GM13977 (cell line): Measurements from ENCODE around the gene NTM.

Source experiments
- DNase-seq: peaks from one replicate; pipeline ENCODE4 v3.0.0; 2012; ENCODE audit warnings: low spot score
- in situ Hi-C: fragments of 300-500 bp; cut with MboI; formaldehyde crosslinking; loops from one replicate; pipeline ENCODE4 v1.12.0; 2022; ENCODE audit warnings: low sequenced_read_pairs, low pct_unique_long_range_greater_than_20kb, mixed read lengths, inconsistent platforms; ENCODE audit not compliant: unreplicated experiment
- TF ChIP-seq, protein P1 (sequence below): IDR thresholded peaks from 2 replicates; pipeline ENCODE4 v1.5.1; 2012; ENCODE audit warnings: mild to moderate bottlenecking, control low read depth; ENCODE audit not compliant: insufficient read depth; ENCODE audit errors: extremely low read depth, missing control alignments

Gene NTM

DNA sequence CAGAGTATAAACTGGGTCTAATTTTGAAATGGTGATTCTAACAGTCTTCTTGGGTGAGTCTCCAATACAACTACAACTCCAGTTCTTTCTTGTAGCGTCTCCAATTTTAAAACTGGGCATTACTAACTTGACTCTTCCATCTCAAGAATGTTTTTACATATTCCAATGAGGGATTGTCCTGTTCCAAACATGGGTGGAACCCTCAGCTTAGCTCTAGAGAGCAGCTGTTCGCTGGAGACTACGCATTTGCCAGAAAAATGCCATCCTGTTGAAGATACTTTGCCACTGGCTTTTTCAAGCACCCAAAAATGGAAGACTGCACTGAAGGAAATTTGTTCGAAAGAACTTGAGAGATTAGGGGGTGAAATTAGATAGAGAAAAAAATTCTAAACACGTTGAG lies 870.0 kb downstream of the NTM start:
- no peak for DNase-seq
- TF ChIP-seq, protein P1, sequence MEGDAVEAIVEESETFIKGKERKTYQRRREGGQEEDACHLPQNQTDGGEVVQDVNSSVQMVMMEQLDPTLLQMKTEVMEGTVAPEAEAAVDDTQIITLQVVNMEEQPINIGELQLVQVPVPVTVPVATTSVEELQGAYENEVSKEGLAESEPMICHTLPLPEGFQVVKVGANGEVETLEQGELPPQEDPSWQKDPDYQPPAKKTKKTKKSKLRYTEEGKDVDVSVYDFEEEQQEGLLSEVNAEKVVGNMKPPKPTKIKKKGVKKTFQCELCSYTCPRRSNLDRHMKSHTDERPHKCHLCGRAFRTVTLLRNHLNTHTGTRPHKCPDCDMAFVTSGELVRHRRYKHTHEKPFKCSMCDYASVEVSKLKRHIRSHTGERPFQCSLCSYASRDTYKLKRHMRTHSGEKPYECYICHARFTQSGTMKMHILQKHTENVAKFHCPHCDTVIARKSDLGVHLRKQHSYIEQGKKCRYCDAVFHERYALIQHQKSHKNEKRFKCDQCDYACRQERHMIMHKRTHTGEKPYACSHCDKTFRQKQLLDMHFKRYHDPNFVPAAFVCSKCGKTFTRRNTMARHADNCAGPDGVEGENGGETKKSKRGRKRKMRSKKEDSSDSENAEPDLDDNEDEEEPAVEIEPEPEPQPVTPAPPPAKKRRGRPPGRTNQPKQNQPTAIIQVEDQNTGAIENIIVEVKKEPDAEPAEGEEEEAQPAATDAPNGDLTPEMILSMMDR: no peak
- in situ Hi-C loops: no loop called here

DNA sequence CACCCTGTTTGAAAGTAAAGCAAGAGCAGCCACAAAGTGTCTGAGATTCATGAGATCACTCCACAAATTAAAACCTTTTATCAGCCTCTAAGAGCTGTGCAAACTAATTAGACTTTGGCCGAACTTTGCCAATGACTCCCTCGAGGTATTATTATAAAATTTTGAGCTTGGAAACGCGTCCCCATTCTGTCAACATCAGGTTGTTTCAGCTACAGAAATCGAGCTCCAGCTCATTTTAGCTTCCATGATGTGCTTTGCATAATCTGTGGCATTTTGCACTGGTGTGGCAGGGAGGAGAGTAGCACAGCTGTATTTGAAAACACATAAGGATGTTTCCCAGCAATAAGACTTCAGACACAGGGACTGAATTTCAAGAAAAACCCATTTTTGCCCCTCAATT lies 872.2 kb downstream of the NTM start:
- in situ Hi-C loops: no loop called here
- no peak for DNase-seq
- TF ChIP-seq, protein P1: no peak

DNA sequence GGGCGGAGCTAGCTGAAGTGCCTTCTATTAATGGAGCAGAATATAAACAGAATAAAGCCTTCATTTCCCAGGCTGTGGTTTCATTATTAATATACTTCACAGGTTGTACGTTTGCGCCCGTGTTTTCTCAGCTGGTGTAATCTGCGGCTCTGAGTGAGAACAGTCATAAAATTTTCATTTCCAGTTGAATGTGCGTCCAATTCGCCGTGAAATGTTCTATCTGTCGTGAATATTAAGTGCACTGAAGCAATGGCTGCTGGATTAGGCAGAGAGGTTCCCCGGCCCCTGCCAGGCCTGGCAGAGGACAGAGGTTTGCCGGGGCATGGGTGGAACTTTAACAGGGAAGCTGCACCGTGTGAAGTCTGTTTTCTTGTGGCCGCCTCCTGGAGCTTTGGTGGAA lies 874.4 kb downstream of the NTM start:
- in situ Hi-C loops: no loop called here
- TF ChIP-seq, protein P1: no peak
- no peak for DNase-seq

DNA sequence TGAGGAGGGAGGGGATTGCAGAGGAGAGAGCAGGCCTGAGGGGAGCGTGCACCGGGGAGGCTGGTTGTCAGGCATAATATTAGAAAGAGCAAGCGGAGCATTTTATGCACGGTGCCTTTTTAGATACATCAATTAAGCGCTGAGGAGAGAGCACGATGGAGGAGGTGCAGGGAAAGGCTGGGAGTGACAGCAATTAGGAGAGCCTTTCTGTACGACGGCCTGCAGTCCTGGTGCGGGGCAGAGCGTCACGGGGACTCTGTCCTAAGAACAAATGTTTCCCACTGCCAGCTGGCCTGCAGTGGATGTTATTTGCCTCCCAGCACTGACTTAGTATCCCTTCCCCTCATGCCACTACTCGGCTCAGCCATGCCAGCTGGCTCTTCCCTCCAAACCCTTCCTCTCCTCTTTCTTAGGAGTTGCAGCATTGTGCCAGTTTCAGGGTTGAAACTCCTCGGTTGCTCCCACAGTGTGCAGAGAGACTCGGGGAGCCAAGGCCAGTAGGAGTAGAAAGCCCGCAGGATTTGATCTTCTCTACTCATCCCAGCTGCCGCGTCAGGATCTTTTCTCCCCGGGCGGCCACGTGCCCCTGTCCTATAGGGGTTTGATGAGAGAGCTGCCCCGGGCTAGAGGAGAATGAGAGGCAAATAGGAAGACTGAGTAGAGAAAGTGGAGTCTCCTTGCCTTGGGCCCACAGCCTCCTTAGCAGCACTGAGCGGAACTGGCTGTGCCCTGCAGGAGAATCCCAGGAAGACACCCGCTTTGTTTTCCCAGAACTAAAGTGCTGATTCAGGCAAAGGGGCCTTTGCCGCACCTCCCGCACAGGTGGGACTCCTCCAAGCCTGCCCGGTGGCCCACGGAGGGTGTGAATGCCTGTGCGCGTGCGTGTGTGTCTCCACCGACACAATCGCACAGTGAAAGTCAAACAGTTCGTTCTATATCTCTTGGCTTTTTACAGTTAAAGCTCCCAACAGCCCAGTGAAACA lies 875.3 kb downstream of the NTM start:
- TF ChIP-seq, protein P1: no peak
- DNase-seq: no peak
- in situ Hi-C loops: no loop called here

DNA sequence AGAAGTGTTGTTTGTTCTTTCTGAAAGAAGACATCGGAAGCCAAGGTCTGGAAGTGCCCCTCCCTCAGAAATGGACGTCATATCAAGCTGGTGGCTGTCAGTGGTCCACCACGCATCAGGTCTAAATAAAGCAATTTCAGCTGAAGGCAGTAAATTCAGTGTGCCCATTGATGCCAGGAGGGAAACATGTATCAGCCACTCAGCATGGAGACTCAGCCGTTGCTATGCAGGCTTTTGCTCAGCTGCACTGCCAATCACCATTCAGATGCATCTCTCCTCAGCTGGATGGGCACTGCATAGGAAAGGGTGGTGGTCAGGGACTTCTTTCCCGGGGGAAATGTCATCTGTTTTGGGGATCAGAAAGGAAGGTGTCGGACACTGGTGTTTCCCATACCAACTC lies 878.2 kb downstream of the NTM start:
- in situ Hi-C loops: no loop called here
- DNase-seq: no peak

DNA sequence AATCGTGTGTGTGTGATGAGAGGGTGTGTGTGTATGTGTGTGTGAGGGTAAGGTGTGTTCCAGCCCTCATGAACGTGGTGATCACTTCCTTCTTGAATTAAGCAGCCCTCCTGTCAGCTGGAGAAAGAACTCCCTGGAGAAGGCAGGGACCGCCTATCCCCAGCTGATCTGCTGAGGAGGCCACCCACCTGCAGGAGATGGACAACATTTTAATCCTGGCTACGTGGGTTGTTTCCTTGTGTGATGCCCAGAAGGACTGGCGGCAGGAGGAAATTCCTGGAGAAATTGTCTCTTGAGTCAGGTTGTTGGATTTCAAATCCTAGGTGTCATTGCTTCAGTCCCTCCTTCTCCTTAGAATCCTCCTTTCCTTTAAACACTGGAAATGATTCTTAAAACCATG lies 878.8 kb downstream of the NTM start:
- no peak for DNase-seq
- in situ Hi-C loops: no loop called here
- TF ChIP-seq, protein P1: no peak

More for the DNA sequence above, 878.2 kb downstream of the NTM start:
- TF ChIP-seq, protein P1: no peak
